Effector memory CD8-positive, alpha-beta T cell (primary cell): Measurements from ENCODE around the gene LCN9.
"Not testable (repeated sequence)": the region's sequence is repeated elsewhere in the genome, so short reads cannot be mapped to it uniquely, and the experiment has no call there.

Experiments
- ATAC-seq: fragments of 150-1000 bp; cut with Tn5 transposase; replicated peaks from 2 replicates; pipeline ENCODE4 v1.10.0; 2021; ENCODE audit warnings: mild to moderate bottlenecking, moderate library complexity
- DNase-seq, 3 experiments: peaks; one replicate each; pipeline ENCODE4 v3.0.0; 2021
- H3K27ac Mint-ChIP-seq, 2 donors: one replicate each; pipeline ENCODE4 v1.8.0; 2022; ENCODE audit warnings: mild to moderate bottlenecking in 2 of 2, mixed read lengths in 2 of 2, moderate library complexity in 2 of 2
- H3K27me3 Mint-ChIP-seq, 2 donors: one replicate each; pipeline ENCODE4 v1.8.0; 2022; ENCODE audit warnings: mixed read lengths in 2 of 2
- H3K36me3 Mint-ChIP-seq: one replicate; pipeline ENCODE4 v1.8.0; 2022; ENCODE audit warnings: mild to moderate bottlenecking, moderate library complexity, mixed read lengths; ENCODE audit not compliant: insufficient read depth
- H3K4me1 Mint-ChIP-seq, 2 donors: one replicate each; pipeline ENCODE4 v1.8.0; 2022; ENCODE audit warnings: low read depth in 2 of 2, mixed read lengths in 2 of 2
- H3K4me3 Mint-ChIP-seq, 2 donors: one replicate each; pipeline ENCODE4 v1.8.0; 2022; ENCODE audit warnings: mild to moderate bottlenecking in 2 of 2, mixed read lengths in 2 of 2, moderate library complexity in 2 of 2
- H3K9me3 Mint-ChIP-seq, 2 donors: one replicate each; pipeline ENCODE4 v1.8.0; 2022; ENCODE audit warnings: mixed read lengths in 2 of 2

Gene LCN9

GRCh38 chr9:135624282-135624681 lies 38.8 kb upstream of the LCN9 start:
- H3K4me3 Mint-ChIP-seq = no peak overlapping the region

GRCh38 chr9:135632841-135633240 lies 30.3 kb upstream of the LCN9 start:
- no peak overlapping the region for H3K27ac Mint-ChIP-seq
- DNase-seq (no peak), ATAC-seq (no peak)
- H3K4me1 Mint-ChIP-seq = no peaks in the 10 kb centered on the region
- no peaks in the 10 kb centered on the region for H3K36me3 Mint-ChIP-seq
- no peak overlapping the region for H3K4me3 Mint-ChIP-seq
- H3K9me3 Mint-ChIP-seq = no peaks in the 10 kb centered on the region
- peaks cover 44 to 48% of the 10 kb centered on the region in 2 donors for H3K27me3 Mint-ChIP-seq

More at GRCh38 chr9:135624282-135624681, 38.8 kb upstream of the LCN9 start:
- Mint-ChIP-seq H3K9me3 (peaks cover 3 to 9% of the 10 kb centered on the region in 2 donors), H3K27me3 (peaks cover 14 to 51% of the 10 kb centered on the region in 2 donors), H3K36me3 (no peaks in the 10 kb centered on the region), H3K27ac (no peak overlapping the region), H3K4me1 (no peaks in the 10 kb centered on the region)
- DNase-seq = no peak
- ATAC-seq = no peak

DNA sequence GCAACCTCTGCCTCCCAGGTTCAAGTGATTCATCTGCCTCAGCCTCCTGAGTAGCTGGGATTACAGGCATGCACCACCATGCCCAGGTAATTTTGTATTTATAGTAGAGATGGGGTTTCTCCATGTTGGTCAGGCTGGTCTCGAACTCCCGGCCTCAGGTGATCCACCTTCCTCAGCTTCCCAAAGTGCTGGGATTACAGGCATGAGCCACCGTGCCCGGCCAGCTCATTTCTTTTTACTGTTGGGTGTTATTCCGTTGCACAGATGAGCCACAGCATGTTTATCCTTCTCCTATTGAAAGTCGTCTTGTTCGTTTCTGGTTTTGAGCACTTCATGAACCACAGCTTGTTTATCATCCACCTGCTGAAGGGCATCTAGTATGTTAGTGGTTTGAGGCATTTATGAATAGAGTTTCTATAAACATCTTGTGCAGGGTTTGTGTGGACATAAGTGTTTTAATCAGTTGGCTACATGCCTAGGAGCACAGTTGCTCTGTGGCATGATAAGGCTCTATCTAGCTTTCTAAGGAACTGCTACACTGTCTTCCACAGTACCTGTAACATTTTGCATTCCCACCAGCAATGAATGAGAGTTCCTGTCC lies 26.1 kb upstream of the LCN9 start:
- H3K27ac Mint-ChIP-seq, H3K36me3 Mint-ChIP-seq, H3K4me1 Mint-ChIP-seq, DNase-seq, ATAC-seq, H3K9me3 Mint-ChIP-seq, H3K4me3 Mint-ChIP-seq: not testable (repeated sequence)
- peaks cover 49 to 65% of the 10 kb centered on the region in 2 donors for H3K27me3 Mint-ChIP-seq

- H3K36me3 Mint-ChIP-seq = no peaks in the 10 kb centered on the region
- DNase-seq = no peak
- peaks cover 50 to 63% of the 10 kb centered on the region in 2 donors for H3K27me3 Mint-ChIP-seq
- H3K9me3 Mint-ChIP-seq = peaks cover 0 to 2% of the 10 kb centered on the region in 2 donors
- H3K27ac Mint-ChIP-seq = no peak within 1 kb of the TSS
- H3K4me1 Mint-ChIP-seq = no peaks in the 10 kb centered on the region
- ATAC-seq = no peak
- no peak within 1 kb of the TSS for H3K4me3 Mint-ChIP-seq
Observed at GRCh38 chr9:135639196-135639595, 23.9 kb upstream of the LCN9 start, which contains the start of gene GLT6D1. Gene GLT6D1 (minus strand): TSS chr9:135639540. CDS start chr9:135639187, 353 bp downstream.

DNA sequence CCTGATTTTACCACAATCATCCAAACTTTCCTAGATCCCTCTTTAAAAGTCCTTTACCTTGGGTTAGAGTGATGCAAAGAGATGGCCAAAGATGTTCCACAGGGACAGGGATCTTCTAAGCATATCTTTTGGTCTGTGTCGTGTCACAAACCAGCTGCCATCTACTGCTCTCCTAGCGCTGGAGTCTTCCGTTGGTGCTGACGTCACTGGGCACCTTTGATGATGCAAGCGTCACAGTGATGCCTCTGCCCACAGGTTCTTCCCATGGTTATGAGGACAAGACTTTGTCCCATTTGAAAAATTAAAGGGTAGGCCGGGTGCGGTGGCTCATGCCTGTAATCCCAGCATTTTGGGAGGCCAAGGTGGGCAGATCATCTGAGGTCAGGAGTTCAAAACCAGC lies 22.1 kb upstream of the LCN9 start:
- Mint-ChIP-seq H3K27ac (no peak overlapping the region), H3K4me3 (no peak overlapping the region), H3K27me3 (peaks cover 35 to 45% of the 10 kb centered on the region in 2 donors), H3K4me1 (no peaks in the 10 kb centered on the region), H3K36me3 (no peaks in the 10 kb centered on the region), H3K9me3 (peaks cover 9 to 13% of the 10 kb centered on the region in 2 donors)
- no peak for DNase-seq
- no peak for ATAC-seq

GRCh38 chr9:135641745-135642144 lies 21.4 kb upstream of the LCN9 start:
- ATAC-seq = no peak
- no peak overlapping the region for H3K27ac Mint-ChIP-seq
- DNase-seq = no peak
- H3K9me3 Mint-ChIP-seq = peaks cover 9 to 13% of the 10 kb centered on the region in 2 donors
- H3K4me1 Mint-ChIP-seq = no peaks in the 10 kb centered on the region
- H3K4me3 Mint-ChIP-seq = no peak overlapping the region
- H3K36me3 Mint-ChIP-seq = no peaks in the 10 kb centered on the region
- H3K27me3 Mint-ChIP-seq = peaks cover 28 to 38% of the 10 kb centered on the region in 2 donors

- ATAC-seq (no peak), DNase-seq (no peak)
- Mint-ChIP-seq H3K27ac (no peak overlapping the region), H3K9me3 (peaks cover 12 to 27% of the 10 kb centered on the region in 2 donors), H3K27me3 (peaks cover 16 to 23% of the 10 kb centered on the region in 2 donors), H3K4me1 (no peaks in the 10 kb centered on the region), H3K36me3 (no peaks in the 10 kb centered on the region), H3K4me3 (no peak overlapping the region)
Observed at GRCh38 chr9:135644631-135645218, 18.4 kb upstream of the LCN9 start.

- peaks cover 14 to 35% of the 10 kb centered on the region in 2 donors for H3K9me3 Mint-ChIP-seq
- H3K4me1 Mint-ChIP-seq = no peaks in the 10 kb centered on the region
- DNase-seq = no peak
- H3K4me3 Mint-ChIP-seq = no peak overlapping the region
- no peak overlapping the region for H3K27ac Mint-ChIP-seq
- no peak for ATAC-seq
- H3K27me3 Mint-ChIP-seq = peaks cover 6 to 8% of the 10 kb centered on the region in 2 donors
- H3K36me3 Mint-ChIP-seq = no peaks in the 10 kb centered on the region
Observed at GRCh38 chr9:135647884-135648283, 15.2 kb upstream of the LCN9 start.

GRCh38 chr9:135648494-135649410 lies 14.4 kb upstream of the LCN9 start:
- Mint-ChIP-seq H3K4me1 (no peaks in the 10 kb centered on the region), H3K27me3 (peaks cover 6 to 11% of the 10 kb centered on the region in 2 donors), H3K9me3 (peaks cover 13 to 35% of the 10 kb centered on the region in 2 donors), H3K4me3 (no peak overlapping the region), H3K36me3 (no peaks in the 10 kb centered on the region), H3K27ac (no peak overlapping the region)
- DNase-seq (no peak), ATAC-seq (no peak)

DNA sequence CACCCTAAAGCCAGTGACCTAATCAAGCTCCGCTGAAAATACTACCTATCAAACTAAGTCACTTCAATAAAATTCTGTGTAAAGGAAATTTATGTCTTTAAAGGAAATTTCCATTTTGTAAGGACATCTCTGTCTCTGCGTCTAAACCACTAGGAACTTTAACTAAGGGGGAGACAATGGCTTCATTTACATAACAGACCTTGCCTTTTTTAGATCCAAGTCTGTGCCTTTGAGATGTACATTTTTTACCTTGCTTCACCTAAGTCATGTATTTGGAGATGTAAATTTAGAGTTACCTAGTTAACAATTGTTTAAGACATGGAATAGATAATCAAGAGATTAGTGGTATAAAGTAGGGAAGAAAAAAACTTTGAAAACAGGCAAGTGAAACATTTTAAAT lies 13.6 kb upstream of the LCN9 start:
- Mint-ChIP-seq H3K9me3 (peaks cover 11 to 32% of the 10 kb centered on the region in 2 donors), H3K4me3 (no peak overlapping the region), H3K36me3 (no peaks in the 10 kb centered on the region), H3K27ac (no peak overlapping the region), H3K27me3 (peaks cover 12 to 18% of the 10 kb centered on the region in 2 donors), H3K4me1 (no peaks in the 10 kb centered on the region)
- no peak for DNase-seq
- ATAC-seq = no peak

GRCh38 chr9:135650408-135650807 lies 12.7 kb upstream of the LCN9 start:
- Mint-ChIP-seq H3K4me1 (no peaks in the 10 kb centered on the region), H3K27ac (no peak overlapping the region), H3K27me3 (peaks cover 17 to 27% of the 10 kb centered on the region in 2 donors), H3K4me3 (no peak overlapping the region), H3K9me3 (peaks cover 6 to 23% of the 10 kb centered on the region in 2 donors), H3K36me3 (no peaks in the 10 kb centered on the region)
- DNase-seq (no peak), ATAC-seq (no peak)

GRCh38 chr9:135655317-135655716 lies 7.8 kb upstream of the LCN9 start:
- no peaks in the 10 kb centered on the region for H3K4me1 Mint-ChIP-seq
- H3K27me3 Mint-ChIP-seq = peaks cover 25 to 51% of the 10 kb centered on the region in 2 donors
- ATAC-seq (no peak), DNase-seq (no peak)
- no peak overlapping the region for H3K4me3 Mint-ChIP-seq
- no peaks in the 10 kb centered on the region for H3K36me3 Mint-ChIP-seq
- peaks cover 1 to 4% of the 10 kb centered on the region in 2 donors for H3K9me3 Mint-ChIP-seq
- no peak overlapping the region for H3K27ac Mint-ChIP-seq

DNA sequence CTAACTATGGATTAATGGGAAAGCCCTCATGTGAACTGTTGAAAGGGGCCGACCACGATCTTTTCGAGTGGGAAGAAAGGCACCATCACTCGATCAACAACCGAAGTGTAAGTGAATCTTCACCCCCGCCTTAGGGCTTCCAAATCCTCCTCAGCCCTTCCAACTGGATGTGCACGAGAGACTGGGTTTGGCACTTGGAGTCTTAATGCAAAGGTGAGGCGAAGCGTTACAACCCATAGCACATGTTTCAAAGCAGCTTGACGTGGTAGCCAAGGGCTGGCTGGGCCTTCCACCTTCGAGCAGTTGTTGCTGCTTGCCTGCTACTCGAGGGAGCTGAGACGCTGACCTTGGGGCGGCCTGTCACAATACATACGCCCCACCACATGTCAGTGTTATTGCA lies 5.7 kb upstream of the LCN9 start:
- H3K9me3 Mint-ChIP-seq = no peaks in the 10 kb centered on the region
- H3K27ac Mint-ChIP-seq = no peak overlapping the region
- ATAC-seq (no peak), DNase-seq (no peak)
- no peaks in the 10 kb centered on the region for H3K36me3 Mint-ChIP-seq
- peaks cover 21 to 57% of the 10 kb centered on the region in 2 donors for H3K27me3 Mint-ChIP-seq
- no peaks in the 10 kb centered on the region for H3K4me1 Mint-ChIP-seq
- H3K4me3 Mint-ChIP-seq = no peak overlapping the region
